Peyer's patch (tissue), 4 donors: ENCODE results near the gene SOX18.

Experiments used
- POLR2A ChIP-seq, 2 donors: fragments of 450-650 bp; IDR thresholded peaks; one replicate each; pipeline ENCODE4 v1.5.1; 2017; ENCODE audit warnings: antibody characterized with exemption in 2 of 2, mild to moderate bottlenecking in 2 of 2, moderate library complexity in 2 of 2
- TF ChIP-seq, protein P1 (sequence below), 6 experiments: fragments of 450-650 bp in 4 of 6; fragments of 200-600 bp in 2 of 6; sonication (generic) in 1 of 6; IDR thresholded peaks; one replicate each; pipeline ENCODE4 v1.5.1; 2017 to 2019; ENCODE audit warnings: antibody characterized with exemption in 6 of 6, mild to moderate bottlenecking in 3 of 6, moderate library complexity in 1 of 6

DNA sequence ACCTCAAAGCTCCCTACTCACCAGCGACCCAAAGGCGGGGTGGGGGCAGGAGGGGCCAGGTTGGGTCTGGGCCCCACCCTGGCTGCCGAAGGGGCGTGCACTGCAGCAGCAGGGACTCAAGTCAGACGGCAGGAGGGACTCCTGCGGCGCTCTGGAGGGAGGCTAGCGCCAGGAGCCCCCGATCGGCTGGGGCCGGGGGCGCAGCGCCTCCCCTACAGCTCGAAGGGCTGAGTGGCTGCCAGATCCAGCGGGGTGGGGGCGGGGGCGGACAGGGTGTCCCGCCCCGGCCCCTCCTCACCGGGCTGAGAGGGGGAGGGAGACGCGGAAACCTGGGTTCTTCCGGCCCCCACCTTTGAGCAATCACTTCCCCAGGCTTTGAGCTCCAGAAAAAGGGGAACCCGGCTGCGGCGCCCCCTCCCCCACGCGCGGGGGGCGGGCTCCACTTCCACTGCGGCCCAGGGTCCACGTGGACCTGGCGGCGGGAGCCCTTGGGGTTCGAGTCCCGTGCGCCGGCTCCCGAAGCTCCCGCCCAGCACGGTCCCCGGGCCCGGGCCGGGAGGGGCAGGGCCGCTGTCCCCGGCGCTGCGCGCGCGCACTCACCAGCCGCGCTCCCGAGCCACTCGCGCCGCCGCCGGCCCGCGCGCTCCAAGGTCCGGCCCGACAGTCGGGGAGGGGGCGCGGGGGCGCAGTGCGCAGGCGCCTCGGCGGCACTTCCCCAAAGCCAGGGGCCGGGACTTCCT lies 30.0 kb upstream of the SOX18 start, which contains the start of gene RGS19:
- TF ChIP-seq, protein P1, sequence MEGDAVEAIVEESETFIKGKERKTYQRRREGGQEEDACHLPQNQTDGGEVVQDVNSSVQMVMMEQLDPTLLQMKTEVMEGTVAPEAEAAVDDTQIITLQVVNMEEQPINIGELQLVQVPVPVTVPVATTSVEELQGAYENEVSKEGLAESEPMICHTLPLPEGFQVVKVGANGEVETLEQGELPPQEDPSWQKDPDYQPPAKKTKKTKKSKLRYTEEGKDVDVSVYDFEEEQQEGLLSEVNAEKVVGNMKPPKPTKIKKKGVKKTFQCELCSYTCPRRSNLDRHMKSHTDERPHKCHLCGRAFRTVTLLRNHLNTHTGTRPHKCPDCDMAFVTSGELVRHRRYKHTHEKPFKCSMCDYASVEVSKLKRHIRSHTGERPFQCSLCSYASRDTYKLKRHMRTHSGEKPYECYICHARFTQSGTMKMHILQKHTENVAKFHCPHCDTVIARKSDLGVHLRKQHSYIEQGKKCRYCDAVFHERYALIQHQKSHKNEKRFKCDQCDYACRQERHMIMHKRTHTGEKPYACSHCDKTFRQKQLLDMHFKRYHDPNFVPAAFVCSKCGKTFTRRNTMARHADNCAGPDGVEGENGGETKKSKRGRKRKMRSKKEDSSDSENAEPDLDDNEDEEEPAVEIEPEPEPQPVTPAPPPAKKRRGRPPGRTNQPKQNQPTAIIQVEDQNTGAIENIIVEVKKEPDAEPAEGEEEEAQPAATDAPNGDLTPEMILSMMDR (IDR thresholded peaks at IDR 0.05) = no peak
- no peak for TF ChIP-seq POLR2A (IDR thresholded peaks at IDR 0.05)
